ENCODE measurements around the gene LRIG2. TPM values are rescaled to one million over a fixed set of nuclear protein-coding genes. Genes with fewer than 3 reads are reported as not detected.

LRIG2 gene
- total RNA-seq, 1 experiment from 2014 or later: 13.5 TPM

- Histone ChIP-seq H3K4me3 (replicated peaks in 1 of 2; ENCODE audit: low read depth in 1 of 2, low read length in 2 of 2) (no peak overlapping the region), H4K20me1 (ENCODE audit: insufficient read depth) (no peaks in the 10 kb centered on the region), H3K36me3 (ENCODE audit: control insufficient read depth in 1 of 2, insufficient read depth in 2 of 2, low read length in 2 of 2) (no peaks in the 10 kb centered on the region), H3K27me3 (ENCODE audit: insufficient read depth, low read length) (no peaks in the 10 kb centered on the region), H2AFZ (ENCODE audit: low read depth, low read length, poor library complexity, severe bottlenecking) (no peak overlapping the region), H3K4me2 (ENCODE audit: low read length) (no peak overlapping the region), H3K9me2 (ENCODE audit: insufficient read depth) (no peaks in the 10 kb centered on the region), H3K27ac (ENCODE audit: low read depth, low read length) (no peak overlapping the region), H3K4me1 (ENCODE audit: control insufficient read depth in 1 of 2, insufficient read depth in 2 of 2, low read length in 2 of 2) (no peaks in the 10 kb centered on the region), H3K9ac (ENCODE audit: low read length) (no peak overlapping the region), H3K79me2 (ENCODE audit: insufficient read depth, low read length) (no peaks in the 10 kb centered on the region), H3K9me3 (ENCODE audit: control insufficient read depth in 1 of 2, insufficient read depth in 1 of 2, low read depth in 1 of 2, low read length in 2 of 2) (no peaks in the 10 kb centered on the region)
- ChIA-PET POLR2A (no interaction called here), RAD21 (ENCODE audit: low non-redundant PET in 1 of 2, low total read pairs in 2 of 2, uncharacterized antibody in 2 of 2, unreplicated experiment in 2 of 2) (no interaction called here), CTCF (no interaction called here)
- TF ChIP-seq CBX3 (IDR thresholded peaks at IDR 0.05; ENCODE audit: low read depth) (no peak), TCF7L2 (IDR thresholded peaks at IDR 0.05; ENCODE audit: borderline replicate concordance, extremely low read depth, insufficient read depth, insufficient read length) (no peak), JUND (IDR thresholded peaks at IDR 0.05) (no peak), SIN3A (IDR thresholded peaks at IDR 0.05; ENCODE audit: low read depth) (no peak), MAX (IDR thresholded peaks at IDR 0.05) (no peak), POLR2A (IDR thresholded peaks at IDR 0.05; ENCODE audit: borderline replicate concordance, extremely low read depth, insufficient read depth, insufficient read length) (no peak), ZNF274 (IDR thresholded peaks at IDR 0.05; ENCODE audit: low read depth, low read length) (no peak), ELF1 (IDR thresholded peaks at IDR 0.05; ENCODE audit: borderline replicate concordance, low read depth) (no peak), RAD21 (IDR thresholded peaks at IDR 0.05; ENCODE audit: low read depth) (no peak), EGR1 (IDR thresholded peaks at IDR 0.05; ENCODE audit: low read depth) (no peak)
- TF ChIP-seq, protein P1, sequence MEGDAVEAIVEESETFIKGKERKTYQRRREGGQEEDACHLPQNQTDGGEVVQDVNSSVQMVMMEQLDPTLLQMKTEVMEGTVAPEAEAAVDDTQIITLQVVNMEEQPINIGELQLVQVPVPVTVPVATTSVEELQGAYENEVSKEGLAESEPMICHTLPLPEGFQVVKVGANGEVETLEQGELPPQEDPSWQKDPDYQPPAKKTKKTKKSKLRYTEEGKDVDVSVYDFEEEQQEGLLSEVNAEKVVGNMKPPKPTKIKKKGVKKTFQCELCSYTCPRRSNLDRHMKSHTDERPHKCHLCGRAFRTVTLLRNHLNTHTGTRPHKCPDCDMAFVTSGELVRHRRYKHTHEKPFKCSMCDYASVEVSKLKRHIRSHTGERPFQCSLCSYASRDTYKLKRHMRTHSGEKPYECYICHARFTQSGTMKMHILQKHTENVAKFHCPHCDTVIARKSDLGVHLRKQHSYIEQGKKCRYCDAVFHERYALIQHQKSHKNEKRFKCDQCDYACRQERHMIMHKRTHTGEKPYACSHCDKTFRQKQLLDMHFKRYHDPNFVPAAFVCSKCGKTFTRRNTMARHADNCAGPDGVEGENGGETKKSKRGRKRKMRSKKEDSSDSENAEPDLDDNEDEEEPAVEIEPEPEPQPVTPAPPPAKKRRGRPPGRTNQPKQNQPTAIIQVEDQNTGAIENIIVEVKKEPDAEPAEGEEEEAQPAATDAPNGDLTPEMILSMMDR (IDR thresholded peaks at IDR 0.05 in 2 of 3, conservative IDR thresholded peaks at IDR 0.05 in 1 of 3; ENCODE audit: borderline replicate concordance in 1 of 3, insufficient read depth in 1 of 3, low read depth in 2 of 3, low read length in 2 of 3): no peak
- TF ChIP-seq, protein P2, sequence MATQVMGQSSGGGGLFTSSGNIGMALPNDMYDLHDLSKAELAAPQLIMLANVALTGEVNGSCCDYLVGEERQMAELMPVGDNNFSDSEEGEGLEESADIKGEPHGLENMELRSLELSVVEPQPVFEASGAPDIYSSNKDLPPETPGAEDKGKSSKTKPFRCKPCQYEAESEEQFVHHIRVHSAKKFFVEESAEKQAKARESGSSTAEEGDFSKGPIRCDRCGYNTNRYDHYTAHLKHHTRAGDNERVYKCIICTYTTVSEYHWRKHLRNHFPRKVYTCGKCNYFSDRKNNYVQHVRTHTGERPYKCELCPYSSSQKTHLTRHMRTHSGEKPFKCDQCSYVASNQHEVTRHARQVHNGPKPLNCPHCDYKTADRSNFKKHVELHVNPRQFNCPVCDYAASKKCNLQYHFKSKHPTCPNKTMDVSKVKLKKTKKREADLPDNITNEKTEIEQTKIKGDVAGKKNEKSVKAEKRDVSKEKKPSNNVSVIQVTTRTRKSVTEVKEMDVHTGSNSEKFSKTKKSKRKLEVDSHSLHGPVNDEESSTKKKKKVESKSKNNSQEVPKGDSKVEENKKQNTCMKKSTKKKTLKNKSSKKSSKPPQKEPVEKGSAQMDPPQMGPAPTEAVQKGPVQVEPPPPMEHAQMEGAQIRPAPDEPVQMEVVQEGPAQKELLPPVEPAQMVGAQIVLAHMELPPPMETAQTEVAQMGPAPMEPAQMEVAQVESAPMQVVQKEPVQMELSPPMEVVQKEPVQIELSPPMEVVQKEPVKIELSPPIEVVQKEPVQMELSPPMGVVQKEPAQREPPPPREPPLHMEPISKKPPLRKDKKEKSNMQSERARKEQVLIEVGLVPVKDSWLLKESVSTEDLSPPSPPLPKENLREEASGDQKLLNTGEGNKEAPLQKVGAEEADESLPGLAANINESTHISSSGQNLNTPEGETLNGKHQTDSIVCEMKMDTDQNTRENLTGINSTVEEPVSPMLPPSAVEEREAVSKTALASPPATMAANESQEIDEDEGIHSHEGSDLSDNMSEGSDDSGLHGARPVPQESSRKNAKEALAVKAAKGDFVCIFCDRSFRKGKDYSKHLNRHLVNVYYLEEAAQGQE (IDR thresholded peaks at IDR 0.05; ENCODE audit: low read depth): no peak
- intact Hi-C loops (cut with micrococcal nuclease): no loop called here
- no peak for DNase-seq (ENCODE audit: low read depth, low spot score)
- no peak for ATAC-seq
- no TSS peak for BruUV-seq (replicated peaks)
Observed at GRCh38 chr1:113166473-113166872, 93.5 kb downstream of the LRIG2 start.
